HEK293T (cell line): ENCODE data around the gene UGT1A7.

ENCODE experiments used
- ARNT ChIP-seq: fragments of 450-650 bp; IDR thresholded peaks from 2 replicates; pipeline ENCODE4 v1.6.1; 2017; ENCODE audit warnings: mild to moderate bottlenecking
- BHLHE40 ChIP-seq: fragments of 450-650 bp; IDR thresholded peaks from 2 replicates; pipeline ENCODE4 v1.6.1; 2016; ENCODE audit warnings: mild to moderate bottlenecking, moderate library complexity, borderline replicate concordance
- FOXA1 ChIP-seq: fragments of 450-650 bp; IDR thresholded peaks from 2 replicates; pipeline ENCODE4 v1.6.1; 2016; ENCODE audit warnings: mild to moderate bottlenecking
- FOXK2 ChIP-seq: fragments of 450-650 bp; IDR thresholded peaks from 2 replicates; pipeline ENCODE4 v1.6.1; 2016; ENCODE audit warnings: mild to moderate bottlenecking
- FOXM1 ChIP-seq: fragments of 450-650 bp; IDR thresholded peaks from 2 replicates; pipeline ENCODE4 v1.6.1; 2017; ENCODE audit warnings: mild to moderate bottlenecking, borderline replicate concordance
- L3MBTL2 ChIP-seq: fragments of 450-650 bp; conservative IDR thresholded peaks from 2 replicates; pipeline ENCODE4 v1.6.1; 2016; ENCODE audit warnings: mild to moderate bottlenecking
- LEF1 ChIP-seq: fragments of 450-650 bp; IDR thresholded peaks from 2 replicates; pipeline ENCODE4 v1.6.1; 2017; ENCODE audit warnings: mild to moderate bottlenecking, borderline replicate concordance
- NFRKB ChIP-seq: fragments of 450-650 bp; IDR thresholded peaks from 2 replicates; pipeline ENCODE4 v1.6.1; 2016; ENCODE audit warnings: mild to moderate bottlenecking, moderate library complexity
- PKNOX1 ChIP-seq: fragments of 450-650 bp; IDR thresholded peaks from 2 replicates; pipeline ENCODE4 v1.6.1; 2016
- SP1 ChIP-seq: fragments of 450-650 bp; IDR thresholded peaks from 2 replicates; pipeline ENCODE4 v1.6.1; 2017
- SUZ12 ChIP-seq: fragments of 450-650 bp; IDR thresholded peaks from 2 replicates; pipeline ENCODE4 v1.6.1; 2016; ENCODE audit warnings: mild to moderate bottlenecking
- TARDBP ChIP-seq: fragments of 450-650 bp; IDR thresholded peaks from 2 replicates; pipeline ENCODE4 v1.6.1; 2016
- ZNF384 ChIP-seq: fragments of 450-650 bp; IDR thresholded peaks from 2 replicates; pipeline ENCODE4 v1.6.1; 2016

DNA sequence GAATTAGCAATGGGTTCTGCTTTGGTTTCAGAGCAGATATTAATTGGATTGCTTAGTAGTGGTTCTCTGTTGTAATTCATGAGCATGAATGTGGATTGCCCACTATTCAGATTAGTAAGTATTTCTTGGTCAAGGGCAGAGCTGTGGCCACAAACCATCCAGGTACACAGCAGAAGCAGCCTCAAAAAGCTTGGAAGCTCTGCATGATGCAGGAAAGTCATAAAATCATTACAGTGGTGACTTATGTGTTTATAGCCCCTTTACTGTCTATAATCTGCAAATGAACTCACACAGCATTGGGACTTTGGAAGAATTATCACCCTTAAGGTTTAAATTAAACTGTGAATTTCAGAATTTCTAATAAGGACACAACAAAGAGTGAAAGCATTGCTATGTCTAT is 76.4 kb downstream of the UGT1A7 start:
- TF ChIP-seq FOXA1 (no peak), SP1 (no peak), NFRKB (no peak), SUZ12 (no peak), BHLHE40 (no peak), LEF1 (no peak), FOXM1 (no peak), ZNF384 (no peak), ARNT (no peak), PKNOX1 (no peak), TARDBP (no peak), L3MBTL2 (no peak), FOXK2 (no peak)
